ENCODE results near the gene SNX5. TPM values are rescaled to one million over a fixed set of nuclear protein-coding genes. Genes with fewer than 3 reads are reported as not detected.
A peak's percentile ranks its signal among the peaks of the same experiment; 100 is the strongest.

The SNX5 gene
- total RNA-seq, 1 experiment from 2014 or later, result 90.8 TPM

- in situ Hi-C loops (cut with HindIII; ENCODE audit: low pct_unique_long_range_greater_than_20kb, low sequenced_read_pairs), result no loop called here
Measured at GRCh38 chr20:17911927-17912326, 56.7 kb downstream of the SNX5 start.

DNA sequence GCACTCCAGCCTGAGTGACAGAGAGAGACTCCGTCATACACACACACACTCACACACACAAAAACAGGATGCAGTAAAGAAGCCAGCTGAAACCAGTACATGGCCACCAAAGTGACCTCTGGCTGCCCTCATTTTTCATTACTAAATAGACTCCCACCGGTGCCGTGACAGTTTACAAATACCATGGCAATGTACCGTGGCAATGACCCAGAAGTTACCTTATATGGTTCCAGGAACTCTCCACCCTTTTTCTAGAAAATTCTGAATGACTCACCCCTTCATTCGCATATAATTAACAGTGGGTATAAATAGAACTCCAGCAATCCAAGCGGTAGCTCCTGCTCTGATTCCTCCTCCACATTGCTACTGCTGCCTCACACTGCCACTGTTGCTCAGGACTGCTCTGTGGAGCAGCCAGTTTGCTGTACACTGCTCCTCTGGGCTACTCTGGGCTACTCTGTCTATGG lies 57.7 kb downstream of the SNX5 start:
- no TSS peak for BruUV-seq (replicated peaks)

More at GRCh38 chr20:17911927-17912326, 56.7 kb downstream of the SNX5 start:
- intact Hi-C loops (cut with micrococcal nuclease; ENCODE audit: unreplicated experiment), result no loop called here
- peaks cover 4% of the 10 kb centered on the region; the same call in 1 of the 2 replicates for H3K27me3 ChIP-seq (ENCODE audit: control insufficient read depth, insufficient read depth, low read length)
- no peak for TF ChIP-seq CTCF (IDR thresholded peaks at IDR 0.05)
- no peak for TF ChIP-seq TCF7L2 (IDR thresholded peaks at IDR 0.05; ENCODE audit: low read depth, low read length)
- TF ChIP-seq POLR2AphosphoS5 (IDR thresholded peaks at IDR 0.05; ENCODE audit: low read depth, low read length), result no peak
- no peak for TF ChIP-seq SIN3A (IDR thresholded peaks at IDR 0.05; ENCODE audit: borderline replicate concordance, insufficient read depth, low read depth, low read length)
- TF ChIP-seq, protein P1, sequence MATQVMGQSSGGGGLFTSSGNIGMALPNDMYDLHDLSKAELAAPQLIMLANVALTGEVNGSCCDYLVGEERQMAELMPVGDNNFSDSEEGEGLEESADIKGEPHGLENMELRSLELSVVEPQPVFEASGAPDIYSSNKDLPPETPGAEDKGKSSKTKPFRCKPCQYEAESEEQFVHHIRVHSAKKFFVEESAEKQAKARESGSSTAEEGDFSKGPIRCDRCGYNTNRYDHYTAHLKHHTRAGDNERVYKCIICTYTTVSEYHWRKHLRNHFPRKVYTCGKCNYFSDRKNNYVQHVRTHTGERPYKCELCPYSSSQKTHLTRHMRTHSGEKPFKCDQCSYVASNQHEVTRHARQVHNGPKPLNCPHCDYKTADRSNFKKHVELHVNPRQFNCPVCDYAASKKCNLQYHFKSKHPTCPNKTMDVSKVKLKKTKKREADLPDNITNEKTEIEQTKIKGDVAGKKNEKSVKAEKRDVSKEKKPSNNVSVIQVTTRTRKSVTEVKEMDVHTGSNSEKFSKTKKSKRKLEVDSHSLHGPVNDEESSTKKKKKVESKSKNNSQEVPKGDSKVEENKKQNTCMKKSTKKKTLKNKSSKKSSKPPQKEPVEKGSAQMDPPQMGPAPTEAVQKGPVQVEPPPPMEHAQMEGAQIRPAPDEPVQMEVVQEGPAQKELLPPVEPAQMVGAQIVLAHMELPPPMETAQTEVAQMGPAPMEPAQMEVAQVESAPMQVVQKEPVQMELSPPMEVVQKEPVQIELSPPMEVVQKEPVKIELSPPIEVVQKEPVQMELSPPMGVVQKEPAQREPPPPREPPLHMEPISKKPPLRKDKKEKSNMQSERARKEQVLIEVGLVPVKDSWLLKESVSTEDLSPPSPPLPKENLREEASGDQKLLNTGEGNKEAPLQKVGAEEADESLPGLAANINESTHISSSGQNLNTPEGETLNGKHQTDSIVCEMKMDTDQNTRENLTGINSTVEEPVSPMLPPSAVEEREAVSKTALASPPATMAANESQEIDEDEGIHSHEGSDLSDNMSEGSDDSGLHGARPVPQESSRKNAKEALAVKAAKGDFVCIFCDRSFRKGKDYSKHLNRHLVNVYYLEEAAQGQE (IDR thresholded peaks at IDR 0.05; ENCODE audit: insufficient read depth in 1 of 2, low read depth in 2 of 2, low read length in 1 of 2), result no peak
- ATAC-seq, result no peak
- no peaks in the 10 kb centered on the region for H3K36me3 ChIP-seq (ENCODE audit: control insufficient read depth, insufficient read depth, low read length)
- H3K4me3 ChIP-seq (ENCODE audit: low read depth in 2 of 2, low read length in 2 of 2), result no peak overlapping the region
- H3K27ac ChIP-seq (ENCODE audit: low read length), result no peak overlapping the region
- no peaks in the 10 kb centered on the region for H3K9me3 ChIP-seq (ENCODE audit: control insufficient read depth, insufficient read depth, low read depth, low read length)
- no peaks in the 10 kb centered on the region for H3K4me1 ChIP-seq (ENCODE audit: control insufficient read depth, insufficient read depth, low read length)
- ChIA-PET POLR2A (no interaction called here), CTCF (no interaction called here)
- no TSS peak for BruUV-seq (replicated peaks)
- no peak for DNase-seq (ENCODE audit: low read depth, low spot score)

More for the DNA sequence above, 57.7 kb downstream of the SNX5 start:
- Histone ChIP-seq H3K27ac (ENCODE audit: low read length) (no peak overlapping the region), H3K9me3 (ENCODE audit: control insufficient read depth, insufficient read depth, low read depth, low read length) (no peaks in the 10 kb centered on the region), H3K27me3 (ENCODE audit: control insufficient read depth, insufficient read depth, low read length) (peaks cover 4% of the 10 kb centered on the region; the same call in 1 of the 2 replicates), H3K4me3 (ENCODE audit: low read depth in 2 of 2, low read length in 2 of 2) (no peak overlapping the region), H3K36me3 (ENCODE audit: control insufficient read depth, insufficient read depth, low read length) (no peaks in the 10 kb centered on the region), H3K4me1 (ENCODE audit: control insufficient read depth, insufficient read depth, low read length) (no peaks in the 10 kb centered on the region)
- ChIA-PET CTCF (no interaction called here), POLR2A (no interaction called here)
- ATAC-seq, result 0 out of 2 replicates have a peak, but pooled peaks have one; percentile 56
- intact Hi-C loops (cut with micrococcal nuclease; ENCODE audit: unreplicated experiment), result no loop called here
- TF ChIP-seq, protein P1 (IDR thresholded peaks at IDR 0.05; ENCODE audit: insufficient read depth in 1 of 2, low read depth in 2 of 2, low read length in 1 of 2), result no peak
- TF ChIP-seq SIN3A (IDR thresholded peaks at IDR 0.05; ENCODE audit: borderline replicate concordance, insufficient read depth, low read depth, low read length) (no peak), CTCF (IDR thresholded peaks at IDR 0.05) (no peak), TCF7L2 (IDR thresholded peaks at IDR 0.05; ENCODE audit: low read depth, low read length) (no peak), POLR2AphosphoS5 (IDR thresholded peaks at IDR 0.05; ENCODE audit: low read depth, low read length) (no peak)
- DNase-seq (ENCODE audit: low read depth, low spot score), result no peak
- in situ Hi-C loops (cut with HindIII; ENCODE audit: low pct_unique_long_range_greater_than_20kb, low sequenced_read_pairs), result no loop called here
